HUDEP-2 (cell line): Measurements from ENCODE around the gene TNFRSF25.
A peak's percentile ranks its signal among the peaks of the same experiment; 100 is the strongest.

Source experiments
- DNase-seq, 76 experiments: peaks; one replicate each; lab custom pipeline; 2025; ENCODE audit not compliant: unreplicated experiment in 76 of 76; lab: John Stamatoyannopoulos, UW

The TNFRSF25 gene, protein sequence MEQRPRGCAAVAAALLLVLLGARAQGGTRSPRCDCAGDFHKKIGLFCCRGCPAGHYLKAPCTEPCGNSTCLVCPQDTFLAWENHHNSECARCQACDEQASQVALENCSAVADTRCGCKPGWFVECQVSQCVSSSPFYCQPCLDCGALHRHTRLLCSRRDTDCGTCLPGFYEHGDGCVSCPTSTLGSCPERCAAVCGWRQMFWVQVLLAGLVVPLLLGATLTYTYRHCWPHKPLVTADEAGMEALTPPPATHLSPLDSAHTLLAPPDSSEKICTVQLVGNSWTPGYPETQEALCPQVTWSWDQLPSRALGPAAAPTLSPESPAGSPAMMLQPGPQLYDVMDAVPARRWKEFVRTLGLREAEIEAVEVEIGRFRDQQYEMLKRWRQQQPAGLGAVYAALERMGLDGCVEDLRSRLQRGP

GRCh38 chr1:6466023-6466422, at the start of gene TNFRSF25:
Gene TNFRSF25, minus strand, starts transcription at chr1:6466173. Its CDS starts 66 bp downstream, at chr1:6466107.
- no peak for DNase-seq

DNA sequence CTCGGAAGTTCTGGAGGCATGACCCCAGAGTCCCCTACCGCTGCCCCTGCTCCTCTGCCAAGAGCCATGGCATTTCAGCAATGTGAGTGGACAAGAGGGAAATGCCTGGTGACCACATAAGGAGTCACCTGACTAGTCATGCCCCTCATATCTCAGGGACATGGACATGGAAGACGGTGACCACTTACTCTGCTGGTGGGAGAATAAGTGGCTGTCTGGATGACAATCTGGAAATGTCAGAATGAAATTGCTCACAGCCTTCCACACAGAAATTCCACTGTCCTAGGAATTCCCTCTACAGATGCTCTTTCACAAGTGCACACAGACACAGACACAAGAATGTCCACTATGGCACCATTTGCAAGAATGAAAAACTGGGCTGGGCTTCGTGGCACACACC, 49.8 kb upstream of the TNFRSF25 start:
- no peak for DNase-seq

GRCh38 chr1:6513320-6513801, 47.4 kb upstream of the TNFRSF25 start:
- no peak for DNase-seq

- no peak for DNase-seq
These were observed 46.9 kb upstream of the TNFRSF25 start for GRCh38 chr1:6512908-6513280.

DNA sequence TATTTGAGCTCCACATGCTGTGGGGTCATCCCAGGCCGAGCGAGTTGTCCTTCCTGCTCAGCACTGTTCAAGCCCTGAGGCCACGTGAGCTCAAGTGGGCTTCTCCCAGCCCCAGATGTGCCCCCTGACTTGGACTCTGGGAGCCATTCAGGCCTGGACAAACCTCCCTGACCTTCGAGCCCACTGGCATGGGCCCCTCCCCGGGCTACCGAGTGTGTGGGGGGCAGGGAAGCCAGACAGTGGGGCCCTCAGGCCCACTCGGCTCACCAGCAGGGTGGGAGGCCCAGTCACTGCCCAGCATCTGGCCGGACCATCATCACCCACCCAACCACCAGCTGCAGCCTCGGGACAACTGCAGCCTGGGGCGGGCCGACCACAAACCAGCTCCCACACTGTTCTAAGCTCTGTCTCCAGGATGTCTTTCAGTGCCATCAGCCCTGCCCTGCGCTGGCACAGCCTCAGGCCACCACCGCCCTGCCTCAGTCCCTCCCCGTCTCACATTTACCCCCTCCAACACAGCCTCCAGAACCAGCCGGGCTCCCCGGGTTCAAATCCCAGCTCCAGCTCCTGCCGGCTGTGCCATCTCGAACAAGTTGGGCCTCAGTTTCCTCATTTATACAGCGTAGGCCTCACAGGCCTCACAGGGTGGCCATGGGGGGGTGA, 46.4 kb upstream of the TNFRSF25 start:
- peak in 70 of 76 experiments; percentile 14 to 83 (median 62) for DNase-seq

- DNase-seq: peak in 1 of 76 experiments; percentile 16
These were observed 45.7 kb upstream of the TNFRSF25 start for GRCh38 chr1:6511561-6512244.

- no peak for DNase-seq
These were observed 45.1 kb upstream of the TNFRSF25 start for GRCh38 chr1:6511056-6511455.

GRCh38 chr1:6510493-6510892, 44.5 kb upstream of the TNFRSF25 start:
- DNase-seq: no peak

DNA sequence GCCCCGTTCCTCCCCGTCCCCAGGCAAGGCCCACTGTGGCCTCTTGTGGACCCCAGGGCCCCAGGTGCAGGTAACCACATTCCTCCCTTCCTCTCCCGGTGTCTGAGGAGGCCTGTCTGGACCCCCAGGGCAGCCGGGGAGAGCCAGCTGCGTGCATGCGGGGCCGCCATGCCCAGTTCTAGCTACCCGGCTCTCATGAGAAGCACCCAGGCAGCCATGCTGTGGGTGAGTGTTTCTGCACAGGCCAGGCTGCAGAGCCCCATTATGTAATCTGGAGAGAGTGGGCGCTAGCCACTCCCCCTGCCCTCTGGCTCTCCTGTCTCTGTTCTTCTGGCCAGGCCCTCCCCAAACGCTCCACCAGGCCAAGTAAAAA, 43.9 kb upstream of the TNFRSF25 start:
- no peak for DNase-seq

DNA sequence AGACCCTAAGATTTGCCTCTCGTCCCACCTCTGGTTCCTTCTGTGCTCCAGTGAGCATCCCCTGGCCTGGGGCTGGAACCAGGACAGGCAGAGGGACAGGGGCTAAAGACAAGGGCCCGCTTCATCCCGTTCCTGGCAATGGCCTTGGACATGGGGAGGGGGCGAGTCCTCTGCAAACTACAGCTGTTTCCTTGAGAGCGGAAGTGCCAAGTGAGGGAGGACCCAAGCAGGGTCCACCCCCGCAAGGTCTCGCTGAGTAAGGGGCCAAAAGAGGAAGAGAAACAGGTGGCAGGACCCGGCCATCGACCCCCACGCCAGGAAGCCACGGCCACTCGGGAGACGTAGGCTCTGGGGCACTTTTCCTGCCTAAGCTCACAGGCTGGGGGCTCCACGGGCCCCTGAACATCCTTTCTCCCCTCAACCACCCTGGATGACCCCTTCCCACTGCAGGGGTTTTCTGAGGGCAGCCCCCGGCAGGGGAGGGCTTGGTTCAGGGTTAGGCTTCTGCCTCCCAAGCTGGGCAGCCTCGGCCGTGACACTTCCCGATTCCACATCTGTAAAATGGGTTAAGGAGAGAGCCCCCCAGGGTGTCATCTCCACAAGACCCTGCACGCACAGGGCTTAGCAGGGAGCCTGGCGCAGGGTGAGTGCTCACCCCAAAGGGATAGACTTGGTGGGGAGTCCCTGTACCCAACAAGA, 43.4 kb upstream of the TNFRSF25 start:
- no peak for DNase-seq

DNA sequence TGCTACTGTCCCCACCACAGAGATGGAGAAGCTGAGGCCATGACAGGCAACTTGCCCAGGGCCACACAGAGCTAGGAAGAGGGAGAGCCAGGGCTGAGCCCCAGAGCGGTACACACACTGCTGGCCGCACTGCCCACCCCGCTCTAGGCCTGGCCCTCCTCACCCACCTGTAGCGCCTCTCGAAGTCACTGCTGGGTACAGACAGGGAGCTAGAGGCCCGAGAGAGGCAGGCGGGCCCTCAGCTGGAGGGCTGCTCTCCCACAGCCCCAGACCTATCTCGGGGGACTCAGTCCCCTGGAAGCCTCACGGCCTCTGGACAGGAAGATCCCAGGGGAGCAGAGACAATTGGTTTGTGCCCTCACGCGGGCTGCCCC, 42.8 kb upstream of the TNFRSF25 start:
- DNase-seq: no peak

- DNase-seq: no peak
These were observed 42.3 kb upstream of the TNFRSF25 start for GRCh38 chr1:6508154-6508815.

DNA sequence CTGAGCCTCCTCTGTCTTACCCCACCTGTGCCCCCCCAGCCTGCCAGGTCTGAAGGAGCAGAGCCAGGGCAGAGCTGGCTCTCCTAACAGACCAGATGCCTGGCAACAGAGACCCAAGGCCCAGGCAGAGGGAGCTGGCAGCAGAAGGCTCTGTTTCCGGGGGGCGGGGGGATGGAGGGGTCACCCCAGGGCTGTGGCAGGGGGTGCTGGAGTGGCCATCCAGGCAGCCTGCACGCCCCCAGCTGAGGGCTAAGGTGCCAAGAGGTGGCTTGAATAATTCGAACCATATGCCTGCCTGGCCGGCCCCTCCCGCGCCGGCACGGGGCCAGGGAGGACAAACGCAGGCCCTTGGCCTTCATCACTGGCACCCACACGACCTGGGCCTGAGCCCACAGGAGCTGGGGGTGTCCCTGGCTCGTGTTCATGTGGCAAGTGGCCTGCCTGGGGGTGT, 41.5 kb upstream of the TNFRSF25 start:
- no peak for DNase-seq

GRCh38 chr1:6507037-6507428, 41.1 kb upstream of the TNFRSF25 start:
- no peak for DNase-seq

GRCh38 chr1:6506210-6507036, 40.5 kb upstream of the TNFRSF25 start:
- DNase-seq: no peak

DNA sequence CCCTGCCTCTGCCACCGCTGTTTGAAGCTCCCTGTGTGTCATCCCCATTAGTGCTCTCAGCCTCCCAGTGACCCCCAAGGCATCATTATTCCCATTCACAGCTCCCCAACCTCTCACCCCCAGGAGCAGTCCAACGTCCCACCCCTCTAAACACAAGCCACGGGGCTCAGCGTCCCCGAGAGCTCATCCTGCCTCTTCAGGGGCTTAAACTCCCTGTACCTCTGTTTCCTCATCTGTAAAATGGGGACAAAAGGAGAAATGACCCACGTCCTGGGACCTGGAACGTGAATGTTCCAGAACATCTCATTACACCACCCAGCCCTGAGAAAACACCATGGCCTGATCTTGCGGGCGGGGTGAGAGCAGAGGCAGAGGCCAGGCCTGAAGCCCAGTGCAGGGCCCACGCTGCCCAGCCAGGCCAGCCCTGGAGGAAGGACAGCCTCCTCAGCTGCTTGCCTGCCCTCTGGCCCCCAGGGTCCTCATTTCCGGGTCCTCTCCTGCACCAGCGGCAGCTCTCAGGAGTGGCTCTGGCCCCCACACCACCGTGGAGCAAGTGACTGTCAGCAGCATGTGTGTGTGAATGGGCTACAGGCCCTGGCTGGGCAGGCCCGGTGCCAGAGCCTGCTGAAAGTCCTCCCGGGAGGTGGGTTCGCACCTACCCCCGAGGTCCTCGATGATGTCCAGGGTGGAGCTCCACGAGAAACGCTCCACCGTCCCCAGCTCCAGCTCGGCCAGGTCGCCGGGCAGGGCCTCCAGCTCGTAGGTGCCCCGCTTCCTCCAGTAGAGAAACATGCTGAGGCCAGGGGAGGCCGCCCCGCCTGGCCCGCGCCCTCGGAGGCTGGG, 39.6 kb upstream of the TNFRSF25 start:
- no peak for DNase-seq

DNA sequence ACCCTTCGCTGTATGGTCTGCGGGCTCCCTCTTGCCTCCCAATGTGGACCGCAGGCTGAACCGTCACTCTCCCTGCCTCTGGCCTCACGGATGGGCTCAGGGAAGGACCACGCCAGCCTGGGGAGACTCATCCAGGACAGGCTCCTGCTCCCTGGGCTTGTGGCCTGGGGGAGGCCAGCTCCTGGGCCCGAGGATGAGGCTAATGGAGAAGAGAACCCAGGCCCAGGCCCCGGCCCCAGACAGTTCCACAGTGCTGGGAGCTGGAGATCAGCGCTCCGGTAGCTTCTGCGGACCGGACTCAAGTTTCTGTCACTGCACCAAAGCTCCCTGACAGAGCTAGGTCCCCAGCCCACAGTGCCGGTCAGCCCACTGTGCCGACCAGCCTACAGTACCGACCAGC, 38.9 kb upstream of the TNFRSF25 start:
- no peak for DNase-seq

- no peak for DNase-seq
These were observed 38.1 kb upstream of the TNFRSF25 start for GRCh38 chr1:6503884-6504602.
